ENCODE results near the gene NBPF10. TPM values are rescaled to one million over a fixed set of nuclear protein-coding genes. Genes with fewer than 3 reads are reported as not detected.
"Not testable (repeated sequence)": the region's sequence is repeated elsewhere in the genome, so short reads cannot be mapped to it uniquely, and the experiment has no call there.

NBPF10 gene
- total RNA-seq (1 to 10 TPM in 1 of 2 donors, under 1 TPM in 1; 0.89 to 1.9 TPM), polyA plus RNA-seq (under 1 TPM; 0.39 to 0.57 TPM)

GRCh38 chr1:146144465-146144864 is at the start of gene NBPF10:
NBPF10 (minus strand) TSS chr1:146144804; CDS start chr1:146144769, 35 bp downstream.
- H3K9ac ChIP-seq (ENCODE audit: low read depth in 1 of 2, low read length in 2 of 2); H3K27me3 ChIP-seq (ENCODE audit: control insufficient read depth in 4 of 4, insufficient read depth in 4 of 4, low read length in 3 of 4); H3K9me3 ChIP-seq (ENCODE audit: control insufficient read depth in 4 of 4, low read length in 3 of 4); H3K4me1 ChIP-seq (ENCODE audit: control insufficient read depth in 4 of 4, insufficient read depth in 4 of 4, low read length in 3 of 4); H3K27ac ChIP-seq (ENCODE audit: low read depth in 1 of 2, low read length in 2 of 2); H3K36me3 ChIP-seq (ENCODE audit: control insufficient read depth in 4 of 4, insufficient read depth in 3 of 4, low read depth in 1 of 4, low read length in 3 of 4); DNase-seq (ENCODE audit: low spot score); H3K4me3 ChIP-seq (ENCODE audit: low read depth in 1 of 3, low read length in 3 of 3): not testable (repeated sequence)
- WGBS = 3% methylated on average over 5 of the region's 7 CpGs

GRCh38 chr1:146174531-146174930 is 29.9 kb upstream of the NBPF10 start:
- not testable (repeated sequence) for H3K27ac ChIP-seq (ENCODE audit: low read depth in 1 of 2, low read length in 2 of 2); DNase-seq (ENCODE audit: low spot score)
- 11% methylated on average over 1 of the region's 5 CpGs for WGBS

DNA sequence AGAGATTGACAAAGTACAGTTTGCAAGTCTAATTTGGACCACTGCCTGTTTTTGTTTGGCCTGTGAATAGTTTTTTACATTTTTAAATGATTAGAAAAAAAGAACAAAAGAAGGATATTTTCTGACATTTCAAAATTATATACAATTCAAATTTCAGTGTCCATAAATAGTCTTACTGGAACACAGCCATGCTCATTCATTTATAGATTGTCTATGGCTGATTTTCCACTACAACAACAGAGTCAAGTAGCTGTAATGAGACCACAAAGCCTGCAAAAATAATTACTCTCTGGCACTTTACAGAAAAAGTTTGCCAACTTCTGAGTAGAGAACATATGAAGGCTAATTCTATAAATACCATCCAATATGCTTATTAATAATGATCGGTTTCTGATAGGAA is 23.1 kb upstream of the NBPF10 start:
- H3K4me3 ChIP-seq (ENCODE audit: low read depth in 1 of 3, low read length in 3 of 3); H3K4me1 ChIP-seq (ENCODE audit: control insufficient read depth in 4 of 4, insufficient read depth in 4 of 4, low read length in 3 of 4); H3K9ac ChIP-seq (ENCODE audit: low read depth in 1 of 2, low read length in 2 of 2); DNase-seq (ENCODE audit: low spot score); H3K36me3 ChIP-seq (ENCODE audit: control insufficient read depth in 4 of 4, insufficient read depth in 3 of 4, low read depth in 1 of 4, low read length in 3 of 4); H3K27ac ChIP-seq (ENCODE audit: low read depth in 1 of 2, low read length in 2 of 2); H3K9me3 ChIP-seq (ENCODE audit: control insufficient read depth in 4 of 4, low read length in 3 of 4); H3K27me3 ChIP-seq (ENCODE audit: control insufficient read depth in 4 of 4, insufficient read depth in 4 of 4, low read length in 3 of 4): not testable (repeated sequence)
- no CpG with 5 or more reads among the region's 1 CpG for WGBS

More at GRCh38 chr1:146174531-146174930, 29.9 kb upstream of the NBPF10 start:
- H3K9ac ChIP-seq (ENCODE audit: low read depth in 1 of 2, low read length in 2 of 2); H3K27me3 ChIP-seq (ENCODE audit: control insufficient read depth in 4 of 4, insufficient read depth in 4 of 4, low read length in 3 of 4); H3K9me3 ChIP-seq (ENCODE audit: control insufficient read depth in 4 of 4, low read length in 3 of 4); H3K4me1 ChIP-seq (ENCODE audit: control insufficient read depth in 4 of 4, insufficient read depth in 4 of 4, low read length in 3 of 4); H3K4me3 ChIP-seq (ENCODE audit: low read depth in 1 of 3, low read length in 3 of 3); H3K36me3 ChIP-seq (ENCODE audit: control insufficient read depth in 4 of 4, insufficient read depth in 3 of 4, low read depth in 1 of 4, low read length in 3 of 4): not testable (repeated sequence)

DNA sequence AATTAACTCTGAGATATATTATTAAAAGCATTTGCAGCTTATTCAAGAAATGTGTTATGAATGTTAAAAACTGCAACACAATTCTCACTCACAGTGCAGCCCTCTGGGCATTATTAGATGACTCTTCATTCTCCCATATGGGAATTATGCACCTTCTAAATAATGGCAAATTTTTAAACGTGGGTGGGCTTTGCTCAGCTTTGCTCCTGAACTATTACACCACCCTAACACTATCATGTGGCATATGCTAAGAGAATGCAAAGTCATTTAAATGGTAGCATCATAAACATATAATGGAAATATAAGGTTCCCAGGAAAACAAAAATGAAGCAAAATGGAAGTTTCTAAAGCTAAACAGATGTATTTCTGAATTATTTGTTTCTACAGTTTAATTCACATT is 22.7 kb upstream of the NBPF10 start:
- H3K36me3 ChIP-seq (ENCODE audit: control insufficient read depth in 4 of 4, insufficient read depth in 3 of 4, low read depth in 1 of 4, low read length in 3 of 4); H3K9ac ChIP-seq (ENCODE audit: low read depth in 1 of 2, low read length in 2 of 2); H3K4me1 ChIP-seq (ENCODE audit: control insufficient read depth in 4 of 4, insufficient read depth in 4 of 4, low read length in 3 of 4); H3K4me3 ChIP-seq (ENCODE audit: low read depth in 1 of 3, low read length in 3 of 3); DNase-seq (ENCODE audit: low spot score); H3K27me3 ChIP-seq (ENCODE audit: control insufficient read depth in 4 of 4, insufficient read depth in 4 of 4, low read length in 3 of 4); H3K9me3 ChIP-seq (ENCODE audit: control insufficient read depth in 4 of 4, low read length in 3 of 4); H3K27ac ChIP-seq (ENCODE audit: low read depth in 1 of 2, low read length in 2 of 2): not testable (repeated sequence)
- no CpG with 5 or more reads among the region's 1 CpG for WGBS

Other genes starting within 250 kb of the NBPF10 start
- 1 to 10 TPM in 1 of 2 donors, under 1 TPM in 1; 0.23 to 2.2 TPM for gene ITGA10, start 234.8 kb downstream of the NBPF10 start, total RNA-seq
- gene ITGA10, start 234.8 kb downstream of the NBPF10 start, polyA plus RNA-seq = under 1 TPM; 0.20 to 0.61 TPM
- 10 to 100 TPM; 13.4 to 18.2 TPM for gene PEX11B, start 226.1 kb downstream of the NBPF10 start, total RNA-seq
- gene PEX11B, start 226.1 kb downstream of the NBPF10 start, polyA plus RNA-seq = 10 to 100 TPM; 14.0 to 21.0 TPM
- 10 to 100 TPM; 48.8 to 62.5 TPM for gene RBM8A, start 217.3 kb downstream of the NBPF10 start, total RNA-seq
- 10 to 100 TPM; 52.6 to 66.2 TPM for gene RBM8A, start 217.3 kb downstream of the NBPF10 start, polyA plus RNA-seq
- gene LIX1L, start 186.8 kb downstream of the NBPF10 start, total RNA-seq = 1 to 10 TPM; 6.5 to 8.6 TPM
- gene LIX1L, start 186.8 kb downstream of the NBPF10 start, polyA plus RNA-seq = 1 to 10 TPM; 4.6 to 6.0 TPM
- gene ANKRD34A, start 180.2 kb downstream of the NBPF10 start, total RNA-seq = under 1 TPM in 1 of 2 donors, not detected in 1; 0.17 TPM
- gene ANKRD34A, start 180.2 kb downstream of the NBPF10 start, polyA plus RNA-seq = under 1 TPM; 0.06 to 0.13 TPM
- gene POLR3GL, start 180.1 kb downstream of the NBPF10 start, total RNA-seq = 10 to 100 TPM; 11.9 to 12.7 TPM
- 10 to 100 TPM; 19.8 to 23.4 TPM for gene POLR3GL, start 180.1 kb downstream of the NBPF10 start, polyA plus RNA-seq
- gene TXNIP, start 148.2 kb downstream of the NBPF10 start, total RNA-seq = 100 to 1,000 TPM in 1 of 2 donors, 10 to 100 TPM in 1; 84.7 to 223 TPM
- 10 to 100 TPM; 53.8 to 99.2 TPM for gene TXNIP, start 148.2 kb downstream of the NBPF10 start, polyA plus RNA-seq
- gene HJV, start 123.1 kb downstream of the NBPF10 start, total RNA-seq = 10 to 100 TPM; 68.0 to 80.5 TPM
- gene HJV, start 123.1 kb downstream of the NBPF10 start, polyA plus RNA-seq = 100 to 1,000 TPM; 115 to 138 TPM
- gene NOTCH2NLA, start 84.2 kb upstream of the NBPF10 start, total RNA-seq = 10 to 100 TPM; 20.0 to 48.7 TPM
- 10 to 100 TPM in 1 of 2 donors, 1 to 10 TPM in 1; 6.3 to 20.6 TPM for gene NOTCH2NLA, start 84.2 kb upstream of the NBPF10 start, polyA plus RNA-seq

Data from liver (tissue), 9 donors.